Stomach (tissue), 4 donors: ENCODE results near the gene MS4A15.
"Not testable (repeated sequence)": the region's sequence is repeated elsewhere in the genome, so short reads cannot be mapped to it uniquely, and the experiment has no call there.

Experiments
- EP300 ChIP-seq: sonication (generic); formaldehyde crosslinking; IDR thresholded peaks from one replicate; pipeline ENCODE4 v1.6.1; 2017; ENCODE audit warnings: antibody characterized with exemption
- POLR2A ChIP-seq, 4 donors: fragments of 450-650 bp; IDR thresholded peaks; one replicate each; pipeline ENCODE4 v1.6.1; 2016; ENCODE audit warnings: antibody characterized with exemption in 4 of 4, control low read depth in 2 of 4, mild to moderate bottlenecking in 1 of 4, moderate library complexity in 1 of 4
- POLR2AphosphoS5 ChIP-seq, 3 donors: sonication (generic); formaldehyde crosslinking; IDR thresholded peaks; one replicate each; pipeline ENCODE4 v1.6.1; 2016; ENCODE audit warnings: antibody characterized with exemption in 3 of 3
- TF ChIP-seq, protein P1 (sequence below), 7 experiments: fragments of 450-650 bp in 4 of 7; fragments of 200-600 bp in 3 of 7; sonication (generic) in 3 of 7; IDR thresholded peaks; one replicate each; pipeline ENCODE4 v1.5.1; 2016 to 2019; ENCODE audit warnings: antibody characterized with exemption in 7 of 7, control low read depth in 2 of 7, mild to moderate bottlenecking in 1 of 7

DNA sequence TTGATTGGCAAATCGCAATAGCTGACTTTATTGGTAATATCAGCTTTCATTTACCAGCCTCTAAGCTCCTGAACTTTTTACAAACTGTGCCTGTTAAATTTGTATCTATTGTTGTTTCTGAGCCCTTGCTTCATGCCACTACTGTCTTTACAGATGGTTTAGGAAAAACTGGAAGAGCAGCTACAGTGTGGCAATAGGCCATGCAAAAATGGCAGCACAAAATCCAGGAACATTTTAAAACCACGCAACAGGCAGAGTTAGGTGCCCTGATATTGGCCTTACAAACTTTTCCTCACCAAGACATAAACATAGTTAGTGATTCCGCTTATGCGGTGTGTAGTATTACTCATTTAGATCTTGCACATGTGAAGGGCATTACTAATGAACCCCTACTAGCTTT, 2.0 kb downstream of the MS4A15 start:
- TF ChIP-seq, protein P1, sequence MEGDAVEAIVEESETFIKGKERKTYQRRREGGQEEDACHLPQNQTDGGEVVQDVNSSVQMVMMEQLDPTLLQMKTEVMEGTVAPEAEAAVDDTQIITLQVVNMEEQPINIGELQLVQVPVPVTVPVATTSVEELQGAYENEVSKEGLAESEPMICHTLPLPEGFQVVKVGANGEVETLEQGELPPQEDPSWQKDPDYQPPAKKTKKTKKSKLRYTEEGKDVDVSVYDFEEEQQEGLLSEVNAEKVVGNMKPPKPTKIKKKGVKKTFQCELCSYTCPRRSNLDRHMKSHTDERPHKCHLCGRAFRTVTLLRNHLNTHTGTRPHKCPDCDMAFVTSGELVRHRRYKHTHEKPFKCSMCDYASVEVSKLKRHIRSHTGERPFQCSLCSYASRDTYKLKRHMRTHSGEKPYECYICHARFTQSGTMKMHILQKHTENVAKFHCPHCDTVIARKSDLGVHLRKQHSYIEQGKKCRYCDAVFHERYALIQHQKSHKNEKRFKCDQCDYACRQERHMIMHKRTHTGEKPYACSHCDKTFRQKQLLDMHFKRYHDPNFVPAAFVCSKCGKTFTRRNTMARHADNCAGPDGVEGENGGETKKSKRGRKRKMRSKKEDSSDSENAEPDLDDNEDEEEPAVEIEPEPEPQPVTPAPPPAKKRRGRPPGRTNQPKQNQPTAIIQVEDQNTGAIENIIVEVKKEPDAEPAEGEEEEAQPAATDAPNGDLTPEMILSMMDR (IDR thresholded peaks at IDR 0.05) = not testable (repeated sequence)
- not testable (repeated sequence) for TF ChIP-seq EP300; POLR2AphosphoS5 (IDR thresholded peaks at IDR 0.05); POLR2A (IDR thresholded peaks at IDR 0.05)
